GM21447 (cell line): Measurements from ENCODE around the gene GPALPP1.
"Not testable (repeated sequence)": the region's sequence is repeated elsewhere in the genome, so short reads cannot be mapped to it uniquely, and the experiment has no call there.

Source experiments
- ATAC-seq: cut with Tn5 transposase; IDR thresholded peaks from one replicate; pipeline ENCODE4 v1.9.1; 2021; ENCODE audit not compliant: unreplicated experiment

The GPALPP1 gene

DNA sequence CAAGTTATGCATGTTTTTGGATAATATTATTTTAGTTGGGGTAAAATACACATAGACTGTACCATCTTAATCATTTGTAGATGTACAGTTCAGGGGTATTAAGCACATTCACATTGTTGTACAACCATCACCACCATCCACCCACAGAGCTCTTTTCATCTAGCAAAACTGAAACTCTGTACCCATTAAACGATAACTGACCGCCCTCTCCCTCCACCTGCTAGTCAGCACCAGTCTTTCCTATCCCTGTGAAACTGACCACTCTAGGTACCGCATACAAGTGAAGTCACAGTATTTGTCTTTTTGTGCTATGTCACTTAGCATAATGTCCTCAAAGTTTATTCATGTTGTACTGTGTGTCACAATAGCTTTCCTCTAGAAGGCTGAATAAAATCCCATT is 70.7 kb downstream of the GPALPP1 start:
- ATAC-seq, result no peak

DNA sequence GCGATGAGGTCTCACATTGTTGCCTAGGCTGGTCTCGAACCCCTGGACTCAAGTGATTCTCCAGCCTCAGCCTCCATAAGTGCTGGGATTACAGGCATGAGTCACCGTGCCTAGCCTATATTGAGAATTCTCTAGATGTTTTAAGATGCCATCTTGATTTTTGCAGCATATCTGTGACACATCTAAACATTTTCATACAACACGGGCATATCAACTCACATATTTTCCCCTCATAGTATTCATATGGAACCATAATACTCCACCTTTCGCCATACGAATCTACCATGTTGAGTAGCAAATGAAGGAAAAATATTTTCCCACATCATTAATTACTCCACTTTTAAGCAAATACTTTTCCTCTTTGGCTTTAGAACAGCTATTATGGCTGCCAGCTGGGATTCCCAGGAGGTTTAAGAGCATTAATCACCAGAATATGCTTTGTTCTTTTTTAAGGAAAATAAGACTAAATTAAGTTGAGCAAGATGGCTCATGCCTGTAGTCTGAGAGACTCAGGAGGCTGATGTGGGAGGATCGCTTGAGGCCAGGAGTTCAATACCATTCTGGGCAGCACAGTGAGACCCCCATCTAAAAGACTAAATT is 74.0 kb downstream of the GPALPP1 start:
- no peak for ATAC-seq

DNA sequence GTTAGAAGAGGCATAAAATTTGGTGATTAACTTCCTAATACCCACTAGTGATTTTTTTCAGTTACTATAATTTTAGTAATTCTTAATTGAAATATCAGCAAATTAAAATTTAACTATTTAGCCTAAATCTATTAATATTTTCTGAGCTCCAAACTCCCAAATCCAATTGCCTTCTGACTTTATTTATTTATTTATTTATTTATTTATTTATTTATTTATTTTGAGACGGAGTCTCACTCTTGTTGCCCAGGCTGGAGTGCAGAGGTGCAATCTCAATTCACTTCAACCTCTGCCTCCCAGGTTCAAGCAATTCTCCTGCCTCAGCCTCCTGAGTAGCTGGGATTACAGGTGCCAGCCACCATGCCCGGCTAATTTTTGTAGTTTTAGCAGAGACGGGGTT is 74.6 kb downstream of the GPALPP1 start:
- not testable (repeated sequence) for ATAC-seq

DNA sequence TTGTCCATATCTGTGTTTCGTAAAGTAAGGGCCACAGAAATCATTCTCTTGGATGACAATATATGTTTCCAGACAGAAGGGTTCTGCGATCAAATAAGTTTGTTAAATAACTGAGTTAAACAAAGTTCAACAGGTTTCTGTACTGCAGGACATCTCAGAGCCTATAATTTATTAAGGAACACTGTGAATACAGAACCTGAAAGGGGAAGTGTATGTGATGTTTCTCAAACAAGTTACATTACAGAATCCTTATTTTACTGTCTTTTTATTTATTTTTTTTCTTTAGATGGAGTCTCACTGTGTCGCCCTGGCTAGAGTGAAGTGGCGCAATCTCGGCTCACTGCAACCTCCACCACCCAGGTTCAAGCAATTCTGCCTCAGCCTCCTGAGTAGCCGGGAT is 75.6 kb downstream of the GPALPP1 start:
- no peak for ATAC-seq

DNA sequence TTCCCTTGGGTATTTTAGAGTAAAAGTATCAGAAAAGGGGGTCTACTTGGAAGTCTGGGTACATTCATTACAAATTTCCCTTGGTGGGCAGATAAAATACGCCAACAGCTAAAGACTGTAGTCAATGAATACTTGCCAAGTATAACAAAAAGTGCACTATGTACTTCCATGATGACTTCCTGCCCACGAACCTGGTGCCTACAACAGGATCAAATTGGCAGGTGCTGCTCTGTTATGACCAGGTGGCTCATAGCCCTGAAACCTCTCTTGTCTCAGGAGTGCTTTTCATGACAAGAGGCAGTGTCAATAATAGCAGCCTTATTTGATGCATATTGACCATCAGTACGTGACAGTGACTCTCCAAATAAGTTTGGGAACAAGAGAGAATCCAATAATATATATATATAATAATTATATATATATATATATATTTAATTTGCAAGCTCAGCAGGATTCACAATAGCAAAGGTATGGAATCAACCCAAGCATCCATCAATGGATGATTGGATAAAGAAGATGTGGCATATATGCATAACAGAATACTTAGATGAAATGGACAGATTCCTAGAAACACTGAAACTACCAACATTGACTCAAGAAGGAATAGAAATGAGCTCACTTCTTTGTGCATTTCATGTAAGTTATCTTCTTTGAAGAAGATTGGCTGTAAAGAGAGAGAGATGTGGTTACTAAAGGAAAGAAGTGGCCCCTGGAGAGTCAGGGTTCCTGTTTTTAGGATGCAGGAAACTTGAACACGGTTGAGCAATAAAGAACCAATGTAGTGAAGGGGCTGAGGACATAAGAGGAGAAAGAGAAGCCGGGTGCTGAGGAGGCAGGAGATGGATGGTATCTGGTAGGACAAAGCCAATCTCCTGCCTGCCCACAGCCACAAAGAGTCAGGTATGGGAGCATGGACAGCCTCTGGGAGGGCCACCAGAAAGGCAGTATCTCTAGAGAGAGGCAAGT is 79.0 kb downstream of the GPALPP1 start:
- no peak for ATAC-seq

DNA sequence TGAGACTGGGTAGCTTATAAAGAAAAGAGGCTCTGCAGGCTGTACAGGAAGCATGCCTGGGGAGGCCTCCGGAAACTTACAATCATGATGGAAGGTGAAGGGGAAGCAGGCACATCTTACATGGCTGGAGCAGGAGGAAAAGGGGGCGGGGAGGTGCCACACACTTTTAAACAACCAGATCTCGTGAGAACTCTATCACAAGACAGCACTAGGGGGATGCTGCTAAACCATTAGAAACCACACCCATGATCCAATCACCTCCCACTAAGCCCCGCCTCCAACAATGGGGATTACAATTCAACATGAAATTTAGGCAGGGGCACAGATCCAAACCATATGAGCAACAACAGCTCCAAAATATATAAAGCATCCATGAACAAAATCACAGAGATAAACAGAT is 84.5 kb downstream of the GPALPP1 start:
- no peak for ATAC-seq

DNA sequence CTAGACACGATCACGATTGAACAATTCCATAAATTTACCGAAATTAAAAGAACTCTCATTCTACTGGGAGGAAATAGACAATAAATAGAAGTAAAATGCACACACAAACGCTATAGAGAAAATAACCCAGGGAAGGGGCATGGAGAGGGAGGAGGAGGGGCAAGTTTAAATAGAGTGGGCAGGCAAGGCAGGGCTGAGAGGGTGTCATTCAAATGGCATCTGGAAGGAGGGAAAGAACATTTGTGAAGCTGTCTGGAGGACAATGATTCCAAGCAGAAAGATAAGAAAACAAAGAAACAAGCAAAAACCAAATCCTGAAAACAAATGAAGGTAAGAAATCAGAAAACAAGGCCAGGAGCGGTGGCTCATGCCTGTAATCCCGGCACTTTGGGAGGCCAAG is 85.4 kb downstream of the GPALPP1 start:
- ATAC-seq, result no peak

DNA sequence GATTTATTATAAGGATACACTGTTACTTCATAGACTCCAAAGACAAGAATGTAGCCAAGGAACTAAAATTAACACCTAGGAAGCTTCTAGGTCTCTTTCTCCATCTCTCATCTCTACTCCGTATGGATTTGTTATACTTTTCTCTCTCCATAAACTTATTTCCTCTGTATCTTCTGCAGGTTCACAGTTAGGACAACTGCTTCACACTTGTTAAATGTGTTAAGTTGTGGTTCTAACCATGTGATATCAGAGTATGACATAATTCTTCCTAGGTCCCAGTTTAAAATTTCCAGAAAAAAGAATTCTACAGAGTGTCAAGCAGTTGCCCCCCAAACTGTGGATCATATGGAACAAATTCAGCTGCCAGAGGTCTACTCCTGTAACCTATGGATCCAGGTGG is 88.7 kb downstream of the GPALPP1 start:
- ATAC-seq, result no peak
